OCI-M1 (cell line): ENCODE results near the gene CUZD1.

Experiments used
- DNase-seq: peaks from one replicate; lab custom pipeline; 2025; lab: John Stamatoyannopoulos, UW

CUZD1 gene

GRCh38 chr10:122814493-122814892, 31.2 kb downstream of the CUZD1 start:
- DNase-seq: no peak

GRCh38 chr10:122812751-122813150, 32.9 kb downstream of the CUZD1 start:
- DNase-seq: no peak

- DNase-seq: no peak
Observed at GRCh38 chr10:122802282-122802681, 43.4 kb downstream of the CUZD1 start.

GRCh38 chr10:122798704-122799231, 46.9 kb downstream of the CUZD1 start:
- DNase-seq: no peak

GRCh38 chr10:122796796-122797195, 48.9 kb downstream of the CUZD1 start:
- no peak for DNase-seq

- no peak for DNase-seq
Observed at GRCh38 chr10:122795924-122796323, 49.7 kb downstream of the CUZD1 start.

- peak; percentile 59 for DNase-seq
Observed at GRCh38 chr10:122786269-122786668, 59.4 kb downstream of the CUZD1 start.

GRCh38 chr10:122782911-122783310, 62.7 kb downstream of the CUZD1 start:
- no peak for DNase-seq
